Measurements from ENCODE around the gene FOXN3.

DNA sequence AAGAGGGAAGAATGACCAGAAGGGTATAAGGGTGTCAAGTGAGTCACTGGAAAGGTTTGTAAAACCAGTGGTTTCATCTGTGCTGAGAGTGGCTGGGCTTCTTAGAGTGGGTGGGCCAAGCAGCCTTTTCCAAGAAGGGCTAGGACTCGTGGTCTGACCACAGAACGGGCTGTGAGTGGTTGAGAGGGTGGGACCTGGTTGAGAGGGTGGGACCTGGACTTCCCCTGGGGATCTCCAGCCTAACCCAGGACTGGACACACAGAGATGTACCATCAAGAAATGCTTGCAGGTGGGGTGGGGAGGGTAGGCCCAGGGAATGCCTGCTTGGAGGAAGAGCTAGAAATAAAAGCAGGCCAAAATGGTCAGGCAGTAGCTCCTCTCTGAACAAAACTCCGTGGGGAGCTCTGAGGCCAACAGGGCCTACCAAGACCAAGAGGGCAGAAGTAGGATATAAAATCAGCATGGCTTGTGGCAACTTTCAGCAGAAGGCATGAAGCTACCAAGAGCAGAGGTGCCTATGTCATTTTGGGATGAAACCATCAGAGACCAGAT lies 140.5 kb downstream of the FOXN3 start:
- TF ChIP-seq, protein P1, sequence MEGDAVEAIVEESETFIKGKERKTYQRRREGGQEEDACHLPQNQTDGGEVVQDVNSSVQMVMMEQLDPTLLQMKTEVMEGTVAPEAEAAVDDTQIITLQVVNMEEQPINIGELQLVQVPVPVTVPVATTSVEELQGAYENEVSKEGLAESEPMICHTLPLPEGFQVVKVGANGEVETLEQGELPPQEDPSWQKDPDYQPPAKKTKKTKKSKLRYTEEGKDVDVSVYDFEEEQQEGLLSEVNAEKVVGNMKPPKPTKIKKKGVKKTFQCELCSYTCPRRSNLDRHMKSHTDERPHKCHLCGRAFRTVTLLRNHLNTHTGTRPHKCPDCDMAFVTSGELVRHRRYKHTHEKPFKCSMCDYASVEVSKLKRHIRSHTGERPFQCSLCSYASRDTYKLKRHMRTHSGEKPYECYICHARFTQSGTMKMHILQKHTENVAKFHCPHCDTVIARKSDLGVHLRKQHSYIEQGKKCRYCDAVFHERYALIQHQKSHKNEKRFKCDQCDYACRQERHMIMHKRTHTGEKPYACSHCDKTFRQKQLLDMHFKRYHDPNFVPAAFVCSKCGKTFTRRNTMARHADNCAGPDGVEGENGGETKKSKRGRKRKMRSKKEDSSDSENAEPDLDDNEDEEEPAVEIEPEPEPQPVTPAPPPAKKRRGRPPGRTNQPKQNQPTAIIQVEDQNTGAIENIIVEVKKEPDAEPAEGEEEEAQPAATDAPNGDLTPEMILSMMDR (IDR thresholded peaks at IDR 0.05), result no peak
- TF ChIP-seq POLR2A (IDR thresholded peaks at IDR 0.05), result no peak
